Left ventricle myocardium inferior (tissue), 1 donor: ENCODE results near the gene DCLK2. TPM values are rescaled to one million over a fixed set of nuclear protein-coding genes. Genes with fewer than 3 reads are reported as not detected.

Experiments used
- DNase-seq: peaks from one replicate; pipeline ENCODE4 v3.0.0-alpha.2; 2020
- H3K27ac ChIP-seq: fragments of 200-600 bp; replicated peaks from 2 replicates; pipeline ENCODE4 v1.8.0; 2021
- H3K27me3 ChIP-seq: fragments of 200-600 bp; 2 replicates; pipeline ENCODE4 v1.8.0; 2021; ENCODE audit warnings: low read depth
- H3K36me3 ChIP-seq: fragments of 200-600 bp; 2 replicates; pipeline ENCODE4 v1.8.0; 2021
- H3K4me1 ChIP-seq: fragments of 200-600 bp; 2 replicates; pipeline ENCODE4 v1.8.0; 2021
- H3K4me3 ChIP-seq: fragments of 200-600 bp; 2 replicates; pipeline ENCODE4 v1.8.0; 2021; ENCODE audit warnings: mild to moderate bottlenecking, moderate library complexity
- H3K9me3 ChIP-seq: fragments of 200-600 bp; replicated peaks from 2 replicates; pipeline ENCODE4 v1.8.0; 2021
- CTCF ChIP-seq: fragments of 200-600 bp; IDR thresholded peaks from 2 replicates; pipeline ENCODE4 v1.8.0; 2021; ENCODE audit warnings: antibody characterized with exemption, mild to moderate bottlenecking, borderline replicate concordance
- intact Hi-C: fragments of 100-400 bp; cut with micrococcal nuclease; formaldehyde crosslinking; loops from one replicate; pipeline ENCODE4 v1.11.0; 2022
- total RNA-seq: library from RNA; stranded (reverse); fragmentation: NEBNext Ultra II Directional; extraction: Animal tissue kit (Norgen Biotek cat#: 25700); gene quantifications from one replicate; pipeline ENCODE4 v1.2.1, GENCODE V29; 2021
- donor health status: DM: no; HTN: yes; CAD: no; lungs with severe emphysema.

Gene DCLK2
- total RNA-seq, 1 donor from 2014 or later = 21.9 TPM

GRCh38 chr4:150087006-150087405 is 8.8 kb downstream of the DCLK2 start:
- TF ChIP-seq CTCF = no peak
- H3K27ac ChIP-seq = no peak overlapping the region
- no peaks in the 10 kb centered on the region for H3K36me3 ChIP-seq
- DNase-seq = no peak
- intact Hi-C loops = no loop called here
- peaks cover 8% of the 10 kb centered on the region for H3K4me1 ChIP-seq
- no peak overlapping the region for H3K4me3 ChIP-seq
- no peaks in the 10 kb centered on the region for H3K27me3 ChIP-seq
- peaks cover 8% of the 10 kb centered on the region for H3K9me3 ChIP-seq

- no peaks in the 10 kb centered on the region for H3K36me3 ChIP-seq
- no peak for TF ChIP-seq CTCF
- peaks cover 8% of the 10 kb centered on the region for H3K9me3 ChIP-seq
- H3K27ac ChIP-seq = no peak overlapping the region
- no peak for DNase-seq
- intact Hi-C loops = no loop called here
- H3K27me3 ChIP-seq = no peaks in the 10 kb centered on the region
- H3K4me1 ChIP-seq = no peaks in the 10 kb centered on the region
- no peak overlapping the region for H3K4me3 ChIP-seq
These were observed 11.5 kb downstream of the DCLK2 start for GRCh38 chr4:150089732-150090131.

GRCh38 chr4:150090836-150091235 is 12.6 kb downstream of the DCLK2 start:
- intact Hi-C loops = no loop called here
- H3K27ac ChIP-seq = no peak overlapping the region
- no peak for DNase-seq

GRCh38 chr4:150094676-150095075 is 16.4 kb downstream of the DCLK2 start:
- H3K36me3 ChIP-seq = no peaks in the 10 kb centered on the region
- H3K27ac ChIP-seq = no peak overlapping the region
- no peaks in the 10 kb centered on the region for H3K4me1 ChIP-seq
- no peak overlapping the region for H3K4me3 ChIP-seq
- no peak for DNase-seq
- H3K9me3 ChIP-seq = no peaks in the 10 kb centered on the region
- TF ChIP-seq CTCF = no peak
- H3K27me3 ChIP-seq = no peaks in the 10 kb centered on the region
- intact Hi-C loops = no loop called here

More at GRCh38 chr4:150090836-150091235, 12.6 kb downstream of the DCLK2 start:
- H3K4me1 ChIP-seq = no peaks in the 10 kb centered on the region
- TF ChIP-seq CTCF = no peak
- H3K27me3 ChIP-seq = no peaks in the 10 kb centered on the region
- H3K4me3 ChIP-seq = no peak overlapping the region
- no peaks in the 10 kb centered on the region for H3K36me3 ChIP-seq
- H3K9me3 ChIP-seq = no peaks in the 10 kb centered on the region

- no peak overlapping the region for H3K4me3 ChIP-seq
- no peaks in the 10 kb centered on the region for H3K4me1 ChIP-seq
- no peaks in the 10 kb centered on the region for H3K9me3 ChIP-seq
- H3K36me3 ChIP-seq = no peaks in the 10 kb centered on the region
- TF ChIP-seq CTCF = no peak
- H3K27me3 ChIP-seq = no peaks in the 10 kb centered on the region
- no peak for DNase-seq
- intact Hi-C loops = no loop called here
- no peak overlapping the region for H3K27ac ChIP-seq
These were observed 18.4 kb downstream of the DCLK2 start for GRCh38 chr4:150096625-150097024.

- Histone ChIP-seq H3K36me3 (no peaks in the 10 kb centered on the region), H3K27me3 (no peaks in the 10 kb centered on the region), H3K27ac (no peak overlapping the region), H3K4me3 (no peak overlapping the region), H3K9me3 (no peaks in the 10 kb centered on the region), H3K4me1 (no peaks in the 10 kb centered on the region)
- intact Hi-C loops = no loop called here
- TF ChIP-seq CTCF = no peak
- DNase-seq = no peak
These were observed 20.0 kb downstream of the DCLK2 start for GRCh38 chr4:150098214-150098613.
